Measurements from ENCODE around the gene MYO16. TPM values are rescaled to one million over a fixed set of nuclear protein-coding genes. Genes with fewer than 3 reads are reported as not detected.

MYO16 gene
- total and polyA plus RNA-seq, 2 donors (not counting 1 experiment from before 2014, with no cell fraction given), result under 0.01 to 0.01 TPM

GRCh38 chr13:108606424-108606823, 23.0 kb upstream of the MYO16 start:
- TF ChIP-seq CTCF (conservative IDR thresholded peaks at IDR 0.05 in 1 of 2, IDR thresholded peaks at IDR 0.05 in 1 of 2; ENCODE audit: low read depth in 1 of 2, low read length in 2 of 2) (no peak), EZH2 (IDR thresholded peaks at IDR 0.05; ENCODE audit: low read length, missing control alignments) (no peak)
- Histone ChIP-seq H3K9me3 (ENCODE audit: control insufficient read depth, insufficient read depth, low read depth, low read length) (no peaks in the 10 kb centered on the region), H3K36me3 (ENCODE audit: control insufficient read depth, insufficient read depth, low read length) (no peaks in the 10 kb centered on the region), H3K27ac (ENCODE audit: insufficient read depth, low read length) (no peak overlapping the region), H3K9ac (ENCODE audit: insufficient read depth, low read length) (no peak overlapping the region), H3K79me2 (ENCODE audit: control insufficient read depth, insufficient read depth, low read length) (no peaks in the 10 kb centered on the region), H3K27me3 (ENCODE audit: control insufficient read depth, insufficient read depth, low read length) (no peaks in the 10 kb centered on the region), H4K20me1 (ENCODE audit: control insufficient read depth, extremely low read depth, insufficient read depth, low read length) (no peaks in the 10 kb centered on the region), H3K4me2 (ENCODE audit: extremely low read depth, insufficient read depth, low read length) (no peak overlapping the region), H2AFZ (ENCODE audit: low read length) (no peak overlapping the region), H3K4me1 (ENCODE audit: control insufficient read depth, extremely low read depth, insufficient read depth, low read length) (no peaks in the 10 kb centered on the region), H3K4me3 (replicated peaks in 1 of 4; ENCODE audit: control extremely low read depth in 1 of 4, insufficient read depth in 1 of 4, low read depth in 3 of 4, low read length in 4 of 4) (no peak overlapping the region)
- no peak for DNase-seq (ENCODE audit: low read depth in 2 of 2)

DNA sequence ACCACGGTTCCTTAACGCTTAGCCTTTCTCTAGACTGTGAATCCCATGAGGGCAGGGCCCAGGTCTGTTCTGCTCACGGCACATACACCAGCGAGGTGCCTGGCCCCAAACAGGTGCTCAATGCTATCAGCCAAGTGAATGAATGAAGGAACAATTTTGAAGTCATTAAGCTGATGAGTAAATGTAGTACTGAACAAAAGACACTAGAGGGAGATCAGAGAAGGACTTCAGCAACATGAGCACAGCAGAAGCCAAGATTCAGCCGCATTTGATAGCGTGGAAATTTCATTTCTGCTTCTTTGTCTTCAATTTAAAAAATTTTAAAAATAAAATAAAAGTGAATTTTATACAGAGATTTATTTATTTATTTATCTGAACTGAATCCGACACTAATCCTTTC, 20.1 kb upstream of the MYO16 start:
- H3K9me3 ChIP-seq (ENCODE audit: control insufficient read depth, insufficient read depth, low read depth, low read length), result no peaks in the 10 kb centered on the region
- no peak overlapping the region for H3K9ac ChIP-seq (ENCODE audit: insufficient read depth, low read length)
- no peaks in the 10 kb centered on the region for H3K79me2 ChIP-seq (ENCODE audit: control insufficient read depth, insufficient read depth, low read length)
- no peak overlapping the region for H3K27ac ChIP-seq (ENCODE audit: insufficient read depth, low read length)
- no peaks in the 10 kb centered on the region for H3K27me3 ChIP-seq (ENCODE audit: control insufficient read depth, insufficient read depth, low read length)
- peak; percentile 2 to 42 for DNase-seq (ENCODE audit: low read depth in 2 of 2)
- no peak overlapping the region for H2AFZ ChIP-seq (ENCODE audit: low read length)
- H3K36me3 ChIP-seq (ENCODE audit: control insufficient read depth, insufficient read depth, low read length), result no peaks in the 10 kb centered on the region
- H3K4me2 ChIP-seq (ENCODE audit: extremely low read depth, insufficient read depth, low read length), result no peak overlapping the region
- H3K4me3 ChIP-seq (replicated peaks in 1 of 4; ENCODE audit: control extremely low read depth in 1 of 4, insufficient read depth in 1 of 4, low read depth in 3 of 4, low read length in 4 of 4), result no peak overlapping the region
- no peaks in the 10 kb centered on the region for H3K4me1 ChIP-seq (ENCODE audit: control insufficient read depth, extremely low read depth, insufficient read depth, low read length)
- no peaks in the 10 kb centered on the region for H4K20me1 ChIP-seq (ENCODE audit: control insufficient read depth, extremely low read depth, insufficient read depth, low read length)
- TF ChIP-seq EZH2 (IDR thresholded peaks at IDR 0.05; ENCODE audit: low read length, missing control alignments) (no peak), CTCF (conservative IDR thresholded peaks at IDR 0.05 in 1 of 2, IDR thresholded peaks at IDR 0.05 in 1 of 2; ENCODE audit: low read depth in 1 of 2, low read length in 2 of 2) (peak; percentile 17 to 47)

- Histone ChIP-seq H2AFZ (ENCODE audit: low read length) (no peak overlapping the region), H4K20me1 (ENCODE audit: control insufficient read depth, extremely low read depth, insufficient read depth, low read length) (no peaks in the 10 kb centered on the region)
- TF ChIP-seq EZH2 (IDR thresholded peaks at IDR 0.05; ENCODE audit: low read length, missing control alignments) (no peak), CTCF (conservative IDR thresholded peaks at IDR 0.05 in 1 of 2, IDR thresholded peaks at IDR 0.05 in 1 of 2; ENCODE audit: low read depth in 1 of 2, low read length in 2 of 2) (no peak)
Measured at GRCh38 chr13:108610507-108610906, 18.9 kb upstream of the MYO16 start.

More at GRCh38 chr13:108610507-108610906, 18.9 kb upstream of the MYO16 start:
- Histone ChIP-seq H3K79me2 (ENCODE audit: control insufficient read depth, insufficient read depth, low read length) (no peaks in the 10 kb centered on the region), H3K9ac (ENCODE audit: insufficient read depth, low read length) (no peak overlapping the region), H3K36me3 (ENCODE audit: control insufficient read depth, insufficient read depth, low read length) (no peaks in the 10 kb centered on the region), H3K4me2 (ENCODE audit: extremely low read depth, insufficient read depth, low read length) (no peak overlapping the region), H3K27ac (ENCODE audit: insufficient read depth, low read length) (no peak overlapping the region), H3K4me1 (ENCODE audit: control insufficient read depth, extremely low read depth, insufficient read depth, low read length) (no peaks in the 10 kb centered on the region), H3K9me3 (ENCODE audit: control insufficient read depth, insufficient read depth, low read depth, low read length) (no peaks in the 10 kb centered on the region), H3K4me3 (replicated peaks in 1 of 4; ENCODE audit: control extremely low read depth in 1 of 4, insufficient read depth in 1 of 4, low read depth in 3 of 4, low read length in 4 of 4) (no peak overlapping the region), H3K27me3 (ENCODE audit: control insufficient read depth, insufficient read depth, low read length) (no peaks in the 10 kb centered on the region)
- no peak for DNase-seq (ENCODE audit: low read depth in 2 of 2)
